ENCODE results near the gene B9D2.

GRCh38 chr19:41354343-41354953, 9.5 kb downstream of the B9D2 start:
- TF ChIP-seq POLR2A (IDR thresholded peaks at IDR 0.05; ENCODE audit: low read depth, low read length) (no peak), POLR2AphosphoS5 (IDR thresholded peaks at IDR 0.05; ENCODE audit: low read depth, low read length) (no peak)
